ENCODE measurements around the gene IFITM10.
"Not testable (repeated sequence)": the region's sequence is repeated elsewhere in the genome, so short reads cannot be mapped to it uniquely, and the experiment has no call there.

Gene IFITM10

DNA sequence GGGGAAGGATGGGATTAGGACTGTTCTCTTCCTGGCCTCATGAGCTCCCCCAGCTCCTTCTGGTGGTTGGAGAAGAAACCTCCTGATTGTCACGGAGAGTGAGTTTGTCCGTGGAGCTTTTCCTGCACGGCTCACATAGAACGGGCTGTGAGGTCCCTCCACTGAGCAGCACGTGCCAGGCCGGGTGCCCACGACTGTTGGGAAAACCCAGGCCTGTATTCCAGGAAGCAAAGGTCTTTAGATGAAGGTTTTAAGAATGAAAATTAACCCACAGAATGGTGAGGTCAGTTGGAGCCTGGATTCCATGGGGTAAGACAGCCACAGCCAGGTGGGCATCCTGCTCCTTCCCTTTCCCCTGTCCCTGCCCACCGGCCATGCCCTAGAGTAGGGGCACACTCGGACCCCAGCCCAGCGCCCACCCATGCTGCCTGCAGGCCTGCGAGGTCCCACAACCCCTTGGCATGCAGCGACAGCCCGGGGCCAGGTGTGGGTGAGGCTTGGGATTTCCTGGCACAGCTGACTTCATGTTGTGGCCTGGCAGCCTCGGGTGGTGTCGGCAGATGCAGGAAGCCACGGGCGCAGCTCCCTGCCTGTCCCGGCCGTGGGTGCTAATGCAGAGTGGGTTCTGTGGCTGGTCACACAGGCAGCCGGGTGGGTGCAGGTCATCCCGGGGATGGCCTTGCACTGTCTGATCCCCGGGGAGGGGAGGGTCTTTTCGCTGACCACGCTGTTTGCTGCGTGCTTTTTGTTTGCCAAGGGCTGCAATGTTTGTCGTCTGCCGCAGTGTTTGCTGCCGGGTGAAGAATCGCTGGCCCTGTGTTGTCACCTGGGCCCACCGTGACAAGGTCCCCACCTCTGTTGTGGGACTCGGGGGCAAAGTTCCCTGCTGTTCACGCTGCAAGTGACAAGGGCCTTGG is 60.9 kb downstream of the IFITM10 start:
- not testable (repeated sequence) for DNase-seq

DNA sequence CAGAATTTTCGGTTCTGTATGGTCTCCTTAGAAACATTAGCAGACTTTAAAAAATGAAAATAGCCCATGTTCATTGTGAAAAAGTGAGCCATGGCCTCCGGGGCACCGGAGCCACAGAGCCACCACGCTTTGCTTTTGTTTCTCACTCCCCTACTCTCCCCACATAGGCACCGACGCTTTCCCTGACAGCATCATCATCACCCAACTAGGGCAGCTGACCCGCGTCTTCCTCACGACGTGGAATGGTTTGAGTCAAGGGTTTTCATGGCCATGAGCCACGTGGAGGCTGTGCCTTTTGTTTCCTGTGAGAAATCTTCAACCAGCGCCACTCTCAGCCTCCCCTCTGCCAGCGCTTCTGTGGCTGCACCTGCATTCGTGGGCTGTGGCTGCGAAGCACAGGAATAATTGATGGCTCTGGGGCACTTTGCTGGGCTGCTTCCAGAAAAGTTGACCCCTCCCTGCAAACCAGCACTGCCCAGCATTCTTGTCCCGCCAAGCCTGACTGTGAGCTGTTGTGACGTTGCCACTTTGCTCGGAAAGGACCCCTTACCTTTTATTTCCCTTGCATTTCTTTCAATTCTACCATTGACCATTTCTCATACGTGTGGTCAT is 62.0 kb downstream of the IFITM10 start:
- not testable (repeated sequence) for DNase-seq

- DNase-seq: not testable (repeated sequence)
These were observed 64.2 kb downstream of the IFITM10 start for GRCh38 chr11:1686220-1686619.

DNA sequence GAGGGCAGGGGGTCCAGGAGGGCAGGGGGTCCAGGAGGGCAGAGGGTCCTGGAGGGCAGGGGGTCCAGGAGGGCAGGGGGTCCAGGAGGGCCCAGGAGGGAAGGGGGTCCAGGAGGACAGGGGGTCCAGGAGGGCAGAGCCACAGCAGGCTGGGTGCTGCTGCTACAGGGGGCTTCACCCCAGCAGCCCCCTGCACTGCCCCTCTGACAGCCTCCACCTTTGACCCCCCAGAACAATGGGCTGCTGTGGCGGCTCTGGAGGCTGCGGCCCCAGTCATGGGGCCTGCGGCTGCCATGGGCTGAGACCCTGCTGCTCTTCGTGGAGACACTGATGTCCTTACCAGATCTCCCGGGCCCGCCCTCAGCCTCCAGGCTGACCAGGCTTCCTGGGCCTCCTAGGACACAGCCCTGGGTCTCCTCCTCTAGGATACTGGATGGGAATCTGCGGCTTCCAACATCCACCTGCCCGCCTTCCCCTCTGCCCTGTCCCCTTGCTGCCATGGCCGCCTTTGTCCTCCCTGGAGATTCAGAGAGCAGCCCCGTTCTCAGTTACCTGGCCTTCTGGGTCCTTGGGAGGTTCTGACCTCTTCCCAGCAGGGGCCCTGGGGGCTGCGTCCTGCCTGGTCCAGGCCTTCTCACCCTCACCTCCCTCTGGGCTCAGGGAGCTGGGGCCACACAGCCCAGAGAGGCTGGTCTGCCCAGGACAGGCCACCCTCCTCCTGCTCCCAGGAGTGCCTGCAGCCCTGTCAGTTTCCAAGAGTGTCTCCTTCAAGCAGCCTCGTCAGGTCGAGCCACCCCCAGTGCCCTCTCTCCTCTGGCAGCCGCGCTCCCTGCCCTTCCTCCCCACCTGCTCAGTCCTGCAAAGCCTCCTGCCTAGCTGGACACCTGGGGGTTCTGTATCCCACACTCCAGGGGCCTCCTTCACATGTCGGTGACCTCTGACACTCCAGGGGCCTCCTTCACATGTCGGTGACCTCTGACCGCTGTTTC is 65.2 kb downstream of the IFITM10 start:
- not testable (repeated sequence) for DNase-seq

DNA sequence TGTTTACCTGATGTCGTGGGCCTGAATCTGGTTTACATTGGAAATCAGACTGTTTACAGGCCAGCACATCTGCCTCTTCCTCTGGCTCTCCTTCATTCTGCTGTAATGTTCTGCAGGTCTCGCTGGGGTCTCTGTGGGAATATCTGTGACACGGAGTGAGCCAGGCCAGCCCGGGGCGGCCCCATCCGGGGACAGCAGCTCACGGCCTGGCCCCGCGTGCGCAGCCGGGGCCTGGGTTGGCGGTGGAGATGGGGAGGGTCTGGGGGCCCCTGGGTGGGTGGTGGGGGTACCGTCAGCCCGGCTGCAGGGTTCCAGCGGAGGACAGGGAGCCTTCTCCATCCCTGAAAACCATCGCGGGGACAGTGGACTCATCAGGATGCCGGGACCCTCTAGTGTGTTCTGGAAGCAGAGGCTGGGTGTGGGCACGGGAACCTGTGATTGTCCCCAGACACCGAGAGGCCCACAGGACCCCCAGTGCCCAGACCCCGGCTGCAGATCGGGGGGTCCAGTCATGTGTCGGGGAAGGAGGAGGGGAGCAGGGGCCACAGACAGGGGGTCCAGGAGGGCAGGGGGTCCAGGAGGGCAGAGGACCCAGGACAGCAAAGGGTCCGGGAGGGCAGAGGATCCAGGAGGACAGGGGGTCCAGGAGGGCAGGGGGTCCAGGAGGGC is 66.4 kb downstream of the IFITM10 start:
- not testable (repeated sequence) for DNase-seq

GRCh38 chr11:1683216-1683615 is 67.2 kb downstream of the IFITM10 start:
- not testable (repeated sequence) for DNase-seq
